NCI-H82 (cell line): ENCODE results near the gene TREH.
A peak's percentile ranks its signal among the peaks of the same experiment; 100 is the strongest.
"Not testable (repeated sequence)": the region's sequence is repeated elsewhere in the genome, so short reads cannot be mapped to it uniquely, and the experiment has no call there.

Source experiments
- DNase-seq: peaks from one replicate; lab custom pipeline; 2025; lab: John Stamatoyannopoulos, UW

TREH gene

DNA sequence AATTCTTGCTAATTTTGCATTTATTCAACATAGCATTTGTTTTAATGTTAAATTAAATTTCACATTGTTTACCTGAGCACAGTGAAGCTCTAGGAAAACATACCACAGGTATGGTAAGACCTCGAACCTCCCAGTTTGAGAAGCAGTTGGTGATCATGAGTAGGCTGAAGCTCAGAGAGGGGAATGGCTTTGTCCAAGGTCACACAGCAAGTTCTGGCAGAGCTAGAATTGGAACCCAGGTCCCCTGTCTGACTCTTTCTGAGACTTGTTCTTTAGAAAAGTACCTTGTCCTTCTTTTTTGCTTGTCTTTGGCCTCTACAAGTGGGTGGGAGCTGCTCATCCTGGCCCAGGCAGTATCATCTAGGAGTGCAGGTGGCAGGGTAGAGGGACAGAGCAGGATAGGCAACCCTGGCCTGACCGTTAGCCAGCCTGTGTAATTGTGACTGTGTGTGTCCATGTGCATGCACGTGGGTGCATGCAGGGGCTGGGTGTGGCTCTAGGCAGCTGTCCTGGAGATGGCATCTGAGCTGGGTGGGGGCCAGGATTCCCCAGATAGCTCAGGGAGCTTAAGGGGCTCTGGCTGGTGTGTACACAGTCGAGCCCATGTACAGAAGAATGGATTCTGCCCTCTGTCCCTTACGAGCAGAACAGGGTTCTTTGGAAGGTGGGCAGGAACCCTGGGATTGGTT, 50.4 kb downstream of the TREH start:
- DNase-seq = no peak

DNA sequence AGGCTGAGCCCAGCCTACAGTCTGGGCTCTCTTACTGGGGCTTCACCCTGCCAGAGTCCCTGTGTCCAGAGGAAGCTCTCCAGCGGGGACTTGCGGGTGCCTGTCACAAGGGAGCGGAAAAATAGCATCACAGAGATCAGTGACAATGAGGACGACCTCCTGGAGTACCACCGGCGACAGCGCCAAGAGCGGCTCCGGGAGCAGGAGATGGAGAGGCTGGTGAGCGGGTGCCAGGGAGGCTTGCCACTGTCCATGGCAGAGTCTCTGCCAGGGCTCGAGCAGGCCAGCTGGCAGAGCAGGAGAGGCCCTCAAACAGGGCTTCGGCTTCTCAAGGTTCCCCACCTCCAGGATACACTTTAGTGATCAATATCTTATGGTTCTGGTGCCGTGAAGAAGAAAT, 51.0 kb downstream of the TREH start:
- no peak for DNase-seq

DNA sequence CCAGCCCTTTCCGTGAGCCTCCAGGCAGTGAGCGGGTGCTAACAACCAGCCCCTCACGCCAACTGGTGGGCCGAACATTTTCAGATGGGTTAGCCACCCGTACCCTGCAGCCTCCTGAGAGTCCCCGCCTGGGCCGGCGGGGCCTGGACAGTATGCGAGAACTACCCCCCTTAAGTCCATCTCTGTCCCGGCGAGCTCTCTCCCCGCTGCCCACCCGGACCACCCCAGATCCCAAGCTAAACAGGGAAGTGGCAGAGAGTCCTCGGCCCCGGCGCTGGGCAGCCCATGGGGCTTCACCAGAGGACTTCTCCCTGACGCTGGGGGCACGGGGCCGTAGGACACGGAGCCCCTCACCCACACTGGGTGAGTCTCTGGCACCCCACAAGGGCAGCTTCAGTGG, 51.4 kb downstream of the TREH start:
- no peak for DNase-seq

DNA sequence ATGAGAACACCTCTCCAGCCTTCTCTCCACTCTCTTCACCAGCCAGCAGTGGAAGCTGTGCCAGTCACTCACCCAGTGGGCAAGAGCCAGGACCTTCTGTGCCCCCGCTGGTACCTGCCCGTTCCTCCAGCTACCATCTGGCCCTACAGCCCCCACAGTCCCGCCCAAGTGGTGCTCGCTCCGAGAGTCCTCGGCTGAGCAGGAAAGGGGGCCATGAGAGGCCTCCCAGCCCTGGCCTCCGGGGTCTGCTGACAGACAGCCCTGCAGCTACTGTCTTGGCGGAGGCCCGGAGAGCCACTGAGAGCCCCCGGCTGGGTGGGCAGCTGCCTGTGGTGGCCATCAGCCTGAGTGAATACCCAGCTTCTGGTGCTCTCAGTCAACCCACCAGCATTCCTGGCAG, 51.9 kb downstream of the TREH start:
- no peak for DNase-seq

DNA sequence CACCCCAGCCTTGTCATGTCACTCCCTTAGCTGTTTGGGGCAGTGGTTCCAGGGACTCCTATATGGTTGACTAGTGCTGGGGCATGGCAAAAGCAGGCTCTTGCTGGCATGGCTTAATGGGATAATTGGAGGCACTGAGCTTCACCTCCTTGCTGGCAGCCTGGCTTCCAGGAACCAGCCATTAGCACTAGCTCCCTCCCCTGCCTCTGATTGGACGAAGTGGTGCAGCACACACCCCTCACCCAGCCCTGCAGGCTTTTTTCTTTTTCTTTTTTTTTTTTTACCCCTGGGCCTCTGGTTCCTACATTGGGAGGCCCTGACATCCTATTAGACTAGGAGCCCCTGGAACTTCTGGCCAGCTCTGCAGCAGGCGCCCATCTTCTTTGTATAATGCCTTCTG, 53.5 kb downstream of the TREH start:
- peak; percentile 12 for DNase-seq

DNA sequence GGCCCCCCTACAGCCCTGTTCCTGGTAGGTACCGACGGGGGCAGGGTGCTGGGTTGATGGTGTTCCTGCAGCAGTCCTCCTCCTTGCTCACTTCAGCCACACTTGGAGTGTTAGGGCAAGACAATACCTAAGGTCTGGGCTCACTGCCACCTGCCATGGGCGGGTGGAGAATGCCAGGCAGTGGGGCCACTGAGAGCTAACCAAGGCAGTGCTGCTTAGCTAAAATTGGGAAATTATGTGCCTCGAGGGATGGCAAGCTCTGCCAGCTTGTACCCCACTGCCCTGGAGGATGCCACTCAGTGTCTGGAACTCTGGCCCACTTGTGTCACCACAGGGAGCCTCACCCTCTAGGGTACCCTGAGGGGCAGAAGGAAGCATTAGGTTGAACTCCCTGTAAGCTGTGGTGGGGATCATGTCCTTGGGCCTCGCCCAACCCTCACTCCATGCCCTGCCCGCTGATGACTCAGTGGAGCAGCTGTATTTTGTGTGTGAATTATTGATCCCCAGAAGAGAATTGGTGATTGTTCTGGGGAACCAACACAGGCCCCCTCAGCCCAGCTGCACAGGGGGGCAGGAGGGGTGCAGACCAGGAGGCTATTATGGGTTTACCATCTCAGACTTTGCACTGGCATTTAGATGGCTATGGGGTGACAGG, 54.3 kb downstream of the TREH start:
- DNase-seq = no peak

DNA sequence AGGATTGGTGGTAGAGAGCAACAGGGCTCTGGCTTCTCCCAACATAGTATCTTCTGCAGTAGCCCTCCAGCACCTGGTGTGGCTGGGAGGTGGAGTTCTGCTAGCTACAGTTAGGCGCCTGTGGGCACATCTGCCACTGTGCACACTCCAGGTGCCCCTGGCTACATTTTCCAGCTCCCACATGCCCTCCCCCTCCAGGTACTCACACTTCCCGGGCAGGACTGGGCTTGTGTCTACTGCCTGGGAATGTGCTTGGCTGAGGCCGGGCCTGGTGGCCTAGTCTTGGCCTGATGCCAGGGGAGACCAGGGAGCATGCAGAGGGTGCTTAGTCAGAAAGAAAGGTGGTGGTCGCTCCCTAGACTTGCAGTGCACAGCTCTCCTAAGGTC, 56.2 kb downstream of the TREH start:
- DNase-seq = peak; percentile 50

DNA sequence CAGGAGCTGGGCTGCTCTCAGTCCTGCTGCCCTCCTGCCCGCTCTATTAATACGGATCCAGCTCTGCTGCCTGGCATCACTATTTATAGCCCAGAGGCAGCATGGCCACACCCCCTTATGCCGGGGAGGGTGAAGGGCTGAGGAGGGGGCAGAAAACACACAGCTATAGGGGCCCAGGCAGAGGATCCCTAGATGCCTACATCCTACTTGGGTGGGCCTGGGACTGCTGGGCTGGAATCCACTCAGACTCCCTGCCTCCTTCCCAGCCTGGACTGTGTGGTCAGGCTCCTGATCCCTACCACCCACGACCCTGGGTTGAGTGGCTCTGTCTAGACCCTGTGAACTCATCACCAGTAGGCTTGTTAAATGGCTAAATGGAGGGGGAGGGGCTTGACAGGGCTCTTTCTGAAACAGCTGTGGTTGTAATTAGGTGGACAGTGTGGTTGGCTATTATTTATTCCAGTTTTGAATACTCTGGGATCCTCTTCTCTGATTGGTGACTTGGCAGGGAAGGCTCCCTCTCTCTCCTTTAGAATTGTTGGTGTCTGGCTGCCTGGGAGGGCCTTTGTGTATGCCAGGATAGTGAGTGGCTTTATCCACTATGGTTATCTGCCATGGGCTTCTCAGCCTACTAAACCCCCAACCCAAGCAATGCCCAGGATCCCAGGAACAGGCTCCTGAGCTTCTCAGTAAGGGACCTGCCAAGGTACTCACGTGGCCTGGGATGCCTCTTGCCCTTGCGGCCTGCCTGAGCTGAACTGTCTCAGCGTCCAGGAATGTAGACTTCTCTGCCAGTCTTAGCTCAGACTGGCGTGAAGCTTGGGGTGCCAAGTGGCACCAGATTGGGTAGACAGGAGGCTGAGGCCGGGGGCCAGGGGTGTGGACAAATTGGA, 56.8 kb downstream of the TREH start:
- peak; percentile 90 for DNase-seq

DNA sequence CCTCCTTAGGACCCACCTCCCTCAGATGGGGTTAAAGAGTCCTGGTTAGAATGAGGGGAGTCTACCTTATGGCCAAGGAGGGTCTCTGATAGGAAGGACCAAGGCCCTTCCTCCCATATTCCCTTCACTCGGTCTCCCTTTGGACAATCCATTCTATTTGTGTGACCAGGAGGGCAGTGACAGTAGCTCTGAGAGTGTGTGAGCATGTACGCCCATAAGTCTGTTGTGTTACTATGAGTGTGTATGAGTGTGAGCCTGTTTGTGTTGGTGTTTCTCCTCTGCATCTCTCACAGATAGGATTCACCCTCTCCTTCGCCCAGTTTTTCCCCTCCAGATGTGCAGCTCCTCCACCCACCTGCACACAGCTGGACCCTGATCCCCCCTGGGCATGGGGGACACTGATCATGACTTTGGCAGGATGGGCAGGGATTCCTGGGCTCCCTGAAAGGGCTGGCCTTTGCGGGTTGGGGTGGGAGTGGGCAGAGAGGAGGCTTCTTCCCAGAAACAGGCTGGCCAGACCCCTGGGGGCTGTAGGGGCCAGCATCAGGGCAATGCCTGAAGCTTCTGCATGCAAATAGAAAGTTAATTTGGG, 57.6 kb downstream of the TREH start:
- no peak for DNase-seq

DNA sequence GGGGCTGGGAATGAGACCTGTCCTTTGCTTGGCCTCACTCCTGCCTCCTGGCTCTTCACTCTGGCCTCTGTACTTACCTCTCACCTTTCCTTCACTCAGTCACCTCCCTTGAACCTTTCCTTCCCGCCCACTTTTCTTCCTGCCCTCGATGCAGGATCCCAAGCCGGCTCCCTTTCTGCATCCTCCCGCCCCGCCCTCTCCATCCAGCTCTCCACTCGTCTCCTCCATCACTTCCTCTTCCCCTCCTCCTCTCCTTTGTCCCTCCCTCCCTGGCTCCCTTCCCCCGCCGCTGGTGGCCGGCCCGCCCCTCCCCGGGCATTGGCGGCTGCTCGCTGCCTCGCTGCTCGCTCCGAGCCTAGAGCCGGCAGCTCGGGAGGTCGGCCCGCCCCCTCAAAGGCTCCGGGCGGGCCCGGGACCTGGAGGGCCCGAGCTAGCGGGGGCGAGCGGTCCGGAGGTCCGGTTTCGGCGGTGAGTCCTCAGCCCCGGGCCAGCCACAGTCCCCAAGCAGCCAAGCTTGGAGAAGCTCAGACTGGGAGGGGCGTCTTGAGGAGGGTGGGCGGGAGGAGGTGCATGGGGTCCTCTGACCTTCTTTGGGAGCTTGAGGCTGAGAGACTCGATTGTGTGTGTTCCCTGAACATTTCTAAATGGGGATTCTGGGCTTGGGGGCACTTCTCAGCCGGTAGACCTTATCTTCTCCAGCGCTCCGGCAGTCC, 58.2 kb downstream of the TREH start:
- peak; percentile 92 for DNase-seq

DNA sequence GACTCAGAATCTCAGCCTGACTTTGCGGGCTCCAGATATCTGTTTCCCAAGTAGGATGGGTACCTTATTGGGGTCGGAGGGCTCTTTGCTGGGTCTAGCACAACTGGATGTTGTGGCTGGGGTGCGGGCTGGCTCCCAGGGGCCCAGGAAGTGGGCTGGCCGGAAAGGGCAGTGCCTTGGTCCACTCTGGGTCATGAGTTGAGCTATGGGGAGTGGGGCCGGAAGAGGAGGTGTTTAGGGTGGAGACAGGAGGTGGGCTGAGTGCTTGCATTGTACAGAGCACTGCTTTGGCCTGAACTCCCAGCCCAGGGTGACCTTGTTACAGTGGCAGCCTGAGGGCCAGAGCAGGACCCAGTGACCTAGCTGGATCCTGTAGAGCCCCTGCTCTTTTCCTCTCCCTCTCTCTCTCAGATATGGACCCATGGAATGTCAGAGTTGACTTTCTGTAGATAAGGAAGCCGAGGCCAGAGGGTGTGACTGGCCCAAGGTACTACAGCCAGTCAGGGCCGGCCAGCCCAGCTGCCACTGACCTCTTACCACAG, 58.9 kb downstream of the TREH start:
- no peak for DNase-seq

DNA sequence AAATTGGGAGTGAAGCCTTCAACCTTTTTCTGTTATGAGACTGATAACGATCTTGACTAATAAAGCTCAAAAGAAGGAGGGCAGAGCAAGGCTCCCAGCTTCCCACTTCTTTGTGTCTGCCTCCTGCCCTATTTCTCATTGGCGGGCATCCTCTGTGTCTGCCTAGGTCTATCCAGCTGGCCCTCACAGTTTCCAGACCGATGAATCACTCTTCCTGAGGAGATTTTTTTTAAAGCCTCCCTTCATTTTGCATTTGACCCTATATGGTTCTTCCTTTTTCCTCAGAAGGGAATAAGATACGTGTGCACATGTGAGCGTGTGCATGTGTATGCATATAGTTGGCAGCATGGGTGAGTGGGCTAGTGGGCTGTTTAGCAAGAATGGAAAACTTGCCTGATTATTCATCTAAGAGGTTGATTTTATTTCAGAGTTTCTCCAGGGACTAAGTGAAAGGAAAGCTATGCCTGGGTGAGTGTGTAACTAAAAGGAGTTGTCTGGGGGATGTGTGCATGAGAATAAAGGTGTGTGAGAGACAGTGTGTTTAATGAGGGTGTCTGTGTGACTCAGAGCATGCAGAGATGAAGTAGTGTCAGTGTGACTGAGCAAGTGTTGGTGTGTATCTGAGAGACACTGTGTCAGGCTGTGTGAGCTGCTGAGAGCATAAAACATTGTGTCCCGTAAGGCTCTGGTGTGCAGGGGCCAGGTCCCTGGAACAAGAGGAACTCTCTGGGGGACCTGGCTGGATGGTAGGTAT, 59.8 kb downstream of the TREH start:
- no peak for DNase-seq

DNA sequence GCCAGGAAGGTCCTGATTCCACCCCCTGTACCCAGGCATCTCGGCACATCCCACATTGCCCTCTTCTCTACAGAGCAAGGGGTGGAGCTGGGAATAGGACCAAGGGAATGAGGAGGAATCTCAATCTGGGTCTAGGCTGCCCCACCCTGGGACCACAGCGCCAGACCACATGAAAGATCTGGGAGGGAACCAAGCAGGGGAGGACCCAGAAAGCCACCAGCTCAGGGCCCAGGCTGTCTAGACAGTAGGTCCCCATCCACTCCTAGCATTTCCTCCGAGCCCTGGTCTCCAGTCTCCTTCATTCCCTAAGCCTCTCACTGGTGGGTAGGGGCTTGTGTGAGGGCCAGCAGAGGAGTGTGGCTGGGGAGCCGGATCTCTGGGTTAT, 60.5 kb downstream of the TREH start:
- DNase-seq = no peak

DNA sequence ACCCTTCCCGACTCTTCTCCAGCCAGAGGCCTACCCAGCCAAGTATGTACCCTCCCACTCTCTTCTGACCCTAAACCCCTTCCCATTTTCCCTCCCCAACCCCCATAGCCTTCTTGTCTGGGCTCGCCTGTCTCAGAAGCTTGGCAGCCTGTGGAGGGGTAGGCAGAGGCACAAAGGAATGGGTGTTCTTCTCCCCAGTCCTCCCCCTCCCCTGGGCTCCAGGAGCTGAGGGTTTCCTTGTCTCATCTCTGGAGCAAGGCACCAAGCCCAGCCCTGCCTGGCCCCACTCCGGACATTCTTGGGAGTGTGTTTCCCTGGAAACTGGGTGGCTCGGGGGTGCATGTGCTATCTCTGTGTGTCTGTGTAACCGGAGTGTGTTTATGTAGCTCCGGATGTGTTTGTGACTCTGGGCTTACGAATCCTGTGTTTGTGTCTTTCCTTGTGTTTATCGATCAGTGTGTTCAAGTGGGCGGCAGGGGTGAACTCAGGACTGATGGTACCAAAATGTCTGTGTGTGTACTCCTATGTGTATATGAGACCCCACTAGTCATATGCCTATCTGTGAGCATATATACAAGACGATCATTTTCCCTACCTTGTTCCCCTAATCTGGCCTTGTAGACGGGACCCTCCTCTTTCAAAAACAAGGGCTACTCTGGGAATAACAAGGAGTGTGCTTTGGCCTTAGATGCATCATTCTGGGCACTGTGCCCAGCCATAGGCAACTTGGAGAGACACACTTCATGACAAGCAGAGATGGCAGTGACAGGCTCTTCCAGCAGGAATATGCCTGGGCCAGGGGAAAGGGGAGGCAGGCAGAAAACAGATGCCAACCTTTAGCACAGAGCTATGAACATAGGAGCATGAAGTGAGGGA, 61.1 kb downstream of the TREH start:
- no peak for DNase-seq

DNA sequence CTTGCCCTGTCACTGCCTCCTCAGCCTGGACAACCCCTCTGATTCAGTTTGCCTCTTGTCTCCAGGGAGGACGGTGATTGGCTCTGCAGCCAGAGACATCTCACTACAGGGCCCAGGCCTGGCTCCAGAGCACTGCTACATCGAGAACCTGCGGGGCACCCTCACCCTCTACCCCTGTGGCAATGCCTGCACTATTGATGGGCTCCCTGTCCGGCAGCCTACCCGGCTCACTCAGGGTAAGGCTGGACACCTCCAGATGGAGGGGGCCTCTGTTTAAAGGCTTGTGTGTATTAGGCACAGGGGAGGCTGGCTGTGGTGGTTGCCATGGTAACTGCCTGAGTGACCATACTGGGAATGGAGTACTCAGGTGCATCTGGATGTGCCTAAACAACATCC, 63.5 kb downstream of the TREH start:
- peak; percentile 5 for DNase-seq

DNA sequence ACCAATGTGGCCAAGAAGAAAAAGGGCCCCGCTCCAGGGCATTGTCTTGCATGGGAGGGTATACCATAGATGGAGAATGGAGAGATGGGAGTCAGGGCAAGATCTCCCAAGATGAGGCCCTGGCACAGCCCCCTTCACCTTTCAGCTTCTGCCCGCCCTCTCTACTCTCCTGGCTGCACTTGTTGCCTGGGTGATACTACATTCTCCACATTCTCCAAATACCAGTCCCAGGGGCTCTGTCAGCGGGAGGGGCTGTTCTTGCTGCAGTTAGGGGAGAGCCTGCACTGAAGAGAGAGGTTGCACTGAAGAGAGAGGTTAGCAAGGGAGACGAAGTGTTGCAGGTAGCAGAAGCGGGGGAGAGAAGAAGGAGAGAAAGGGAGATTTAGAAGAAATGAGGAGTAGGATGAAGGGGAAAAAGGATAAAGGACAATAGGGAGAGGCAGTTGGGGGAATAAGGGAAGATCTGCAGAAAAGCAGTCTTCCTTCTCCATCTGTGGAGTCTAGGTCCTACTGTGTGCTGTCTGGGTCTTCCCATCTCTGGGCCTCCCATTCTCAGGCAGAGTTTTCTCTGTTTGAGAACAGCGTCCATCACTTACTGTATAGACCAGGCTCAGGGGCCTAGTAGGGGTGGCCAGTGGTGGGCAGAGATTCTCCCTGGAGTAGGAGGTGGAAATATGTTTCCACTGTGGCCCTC, 64.0 kb downstream of the TREH start:
- no peak for DNase-seq

DNA sequence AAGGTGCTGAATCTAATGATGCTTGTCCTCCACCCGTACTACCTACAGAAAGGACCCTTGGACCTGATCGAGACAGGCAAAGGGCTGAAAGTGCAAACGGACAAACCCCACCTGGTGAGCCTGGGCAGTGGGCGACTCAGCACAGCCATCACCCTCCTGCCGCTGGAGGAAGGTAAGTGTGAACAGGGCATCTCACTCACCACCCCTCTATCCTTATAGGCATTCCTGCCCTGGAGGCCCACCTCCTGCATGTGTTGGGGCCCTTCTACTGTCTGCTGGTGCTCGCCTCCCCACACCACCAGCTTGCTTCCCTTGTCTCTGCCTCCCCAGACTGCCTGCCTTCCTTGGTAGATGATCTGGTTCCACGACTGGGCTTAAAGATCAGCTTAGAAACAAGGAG, 64.9 kb downstream of the TREH start:
- no peak for DNase-seq

DNA sequence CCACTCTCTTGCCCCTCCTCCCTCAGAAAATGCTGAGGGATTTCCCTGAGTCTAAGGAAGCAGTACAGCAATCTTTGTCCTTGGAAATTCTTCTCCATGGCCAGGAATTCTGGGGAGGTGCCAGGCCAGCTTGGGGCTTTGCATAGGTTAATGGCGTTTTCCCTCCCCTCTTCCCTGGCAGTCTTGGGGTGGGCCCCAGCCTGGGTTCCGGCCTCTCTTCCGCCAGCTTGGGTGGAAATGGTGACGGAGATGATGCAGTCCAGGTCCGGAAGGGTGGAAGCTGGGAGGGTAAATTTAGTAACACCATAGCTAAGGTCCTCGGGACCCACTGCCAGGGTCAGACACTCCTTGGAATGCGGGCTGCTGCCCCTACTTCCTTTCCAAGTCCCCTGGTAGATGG, 67.1 kb downstream of the TREH start:
- no peak for DNase-seq

DNA sequence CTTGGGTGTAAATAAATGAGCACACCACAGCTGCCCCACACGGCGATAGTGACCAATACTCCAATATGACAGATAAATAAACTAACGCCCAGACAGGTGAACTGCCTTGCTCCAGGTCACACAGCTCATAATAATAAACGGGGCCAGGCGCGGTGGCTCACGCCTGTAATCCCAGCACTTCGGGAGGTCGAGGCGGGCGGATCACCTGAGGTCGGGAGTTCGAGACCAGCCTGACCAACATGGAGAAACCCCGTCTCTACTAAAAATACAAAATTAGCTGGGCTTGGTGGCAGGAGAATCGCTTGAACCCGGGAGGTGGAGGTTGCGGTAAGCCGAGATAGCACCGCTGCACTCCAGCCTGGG, 68.0 kb downstream of the TREH start:
- DNase-seq = not testable (repeated sequence)
